Measurements from ENCODE around the gene ANKS1A.
"Not testable (repeated sequence)": the region's sequence is repeated elsewhere in the genome, so short reads cannot be mapped to it uniquely, and the experiment has no call there.

The ANKS1A gene

GRCh38 chr6:34999962-35000361 lies 110.9 kb downstream of the ANKS1A start:
- not testable (repeated sequence) for DNase-seq

GRCh38 chr6:35001349-35001748 lies 112.3 kb downstream of the ANKS1A start:
- DNase-seq, result not testable (repeated sequence)

GRCh38 chr6:35003886-35004530 lies 115.0 kb downstream of the ANKS1A start:
- not testable (repeated sequence) for DNase-seq

- no peak for DNase-seq
Observed at GRCh38 chr6:35007016-35007415, 118.0 kb downstream of the ANKS1A start.

- no peak for DNase-seq
Observed at GRCh38 chr6:35008858-35009257, 119.8 kb downstream of the ANKS1A start.

- DNase-seq, result no peak
Observed at GRCh38 chr6:35011096-35012041, 122.3 kb downstream of the ANKS1A start.

DNA sequence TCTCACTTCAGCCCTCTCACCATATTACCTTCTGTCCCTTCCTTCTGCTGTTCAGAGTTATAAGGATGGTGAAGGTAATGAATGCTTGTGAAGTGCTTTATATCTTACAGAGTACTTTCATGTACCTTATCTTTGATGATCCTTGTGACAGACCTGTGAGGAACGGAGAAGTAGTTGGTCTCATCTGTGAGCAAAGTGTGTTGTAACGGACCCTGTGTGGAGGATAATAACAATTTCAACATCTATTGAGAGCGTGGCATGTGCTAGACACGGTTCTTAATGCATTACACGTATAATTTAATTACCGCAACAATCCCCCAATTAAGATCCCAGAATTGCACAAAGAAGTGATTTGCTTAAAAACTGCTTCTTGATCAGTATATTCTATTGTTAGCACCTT lies 124.6 kb downstream of the ANKS1A start:
- no peak for DNase-seq

- DNase-seq, result no peak
Observed at GRCh38 chr6:35014341-35014740, 125.3 kb downstream of the ANKS1A start.

DNA sequence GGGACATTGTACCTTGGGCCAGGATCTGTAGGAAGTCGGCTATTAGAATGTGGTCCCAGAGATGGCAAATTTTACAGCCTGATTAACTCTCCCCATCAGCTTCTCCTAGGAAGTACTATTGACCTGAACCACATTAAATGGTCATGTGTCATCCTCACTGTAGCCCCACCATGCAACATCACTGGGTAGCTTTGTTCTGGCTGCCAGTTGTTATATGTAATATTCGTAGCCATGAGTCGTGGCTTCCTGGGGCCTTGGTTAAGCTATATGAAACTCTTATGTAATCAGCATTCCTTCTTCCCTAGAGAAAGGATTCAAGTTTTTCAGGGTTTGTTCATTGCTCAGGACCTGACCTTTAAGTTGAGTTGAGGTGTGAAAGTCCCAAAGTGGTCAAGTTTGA lies 125.7 kb downstream of the ANKS1A start:
- DNase-seq, result no peak

- DNase-seq, result no peak
Observed at GRCh38 chr6:35015476-35015875, 126.4 kb downstream of the ANKS1A start.

DNA sequence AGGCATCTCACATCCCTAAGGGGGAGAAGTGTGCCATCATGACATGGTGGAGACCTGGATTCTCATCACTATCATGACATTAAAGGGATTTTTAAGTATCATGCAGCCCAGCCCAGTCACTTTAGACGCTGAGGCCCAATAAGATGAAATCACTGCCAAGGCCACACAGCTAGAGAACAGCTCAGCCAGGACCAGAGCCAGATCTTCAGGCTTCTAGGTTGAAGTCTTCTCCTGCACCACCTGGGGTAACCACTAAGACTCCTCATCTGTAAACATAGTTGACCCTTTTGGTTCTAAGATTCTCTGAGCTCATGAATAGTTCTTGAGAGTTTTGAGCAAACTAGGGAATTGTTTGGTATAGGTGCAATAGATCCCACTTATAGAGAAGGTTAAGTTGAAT lies 126.9 kb downstream of the ANKS1A start:
- no peak for DNase-seq

DNA sequence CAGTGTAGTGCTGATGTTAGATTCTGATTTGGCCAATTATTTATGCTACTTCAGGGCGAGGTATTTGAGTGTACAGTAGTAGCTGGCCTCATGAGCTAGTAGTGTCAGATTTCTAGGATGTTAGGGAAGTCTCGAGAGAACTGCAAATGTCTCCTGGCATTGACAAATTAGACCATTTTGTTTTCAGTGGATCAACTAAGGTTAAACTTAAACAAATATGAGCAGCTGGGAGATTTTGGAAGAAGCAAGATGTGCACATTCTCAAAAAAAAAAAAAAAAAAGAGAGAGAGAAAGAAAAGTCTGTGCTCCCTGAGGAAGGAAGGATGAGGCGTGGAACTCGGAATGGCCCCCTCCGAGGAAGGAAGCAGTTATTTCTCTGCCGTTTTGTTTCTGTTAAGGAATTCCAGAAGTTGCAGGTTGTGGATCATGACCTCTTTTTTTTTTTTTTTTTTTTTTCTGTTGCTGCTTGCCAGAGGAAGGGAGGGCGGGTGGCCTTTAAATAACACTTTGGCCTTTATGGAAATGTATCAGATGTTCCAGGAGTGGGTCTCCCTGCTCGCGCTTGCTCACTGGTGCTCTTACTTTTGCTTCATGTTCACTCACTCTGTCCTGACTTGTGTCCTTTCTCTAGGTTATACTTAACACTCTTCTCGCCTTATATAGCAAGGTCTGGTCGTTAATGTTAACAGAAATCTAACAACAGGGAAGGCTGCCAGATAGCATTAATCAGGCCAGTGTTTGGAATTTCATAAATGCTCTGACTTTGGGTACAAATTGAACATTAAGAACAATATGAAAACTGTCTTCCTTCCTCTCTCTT lies 127.7 kb downstream of the ANKS1A start:
- DNase-seq, result no peak

GRCh38 chr6:35017411-35018181 lies 128.5 kb downstream of the ANKS1A start:
- no peak for DNase-seq

DNA sequence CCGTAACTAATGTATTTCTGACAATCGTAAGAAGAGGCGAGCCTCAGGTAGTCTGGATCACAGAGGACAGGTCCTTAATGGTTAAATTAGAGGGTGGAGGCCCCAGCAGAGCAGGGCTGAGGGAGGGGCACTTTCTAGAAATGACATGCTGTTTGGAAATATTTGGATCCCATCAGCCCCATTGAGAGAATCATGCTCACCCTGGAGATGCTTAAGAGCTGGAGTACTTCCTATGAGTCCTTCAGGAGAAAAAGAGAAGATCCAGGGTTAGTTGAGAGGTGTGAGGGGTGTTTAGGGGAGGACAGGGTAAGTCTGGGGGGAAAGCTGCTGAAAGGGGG lies 129.1 kb downstream of the ANKS1A start:
- no peak for DNase-seq

DNA sequence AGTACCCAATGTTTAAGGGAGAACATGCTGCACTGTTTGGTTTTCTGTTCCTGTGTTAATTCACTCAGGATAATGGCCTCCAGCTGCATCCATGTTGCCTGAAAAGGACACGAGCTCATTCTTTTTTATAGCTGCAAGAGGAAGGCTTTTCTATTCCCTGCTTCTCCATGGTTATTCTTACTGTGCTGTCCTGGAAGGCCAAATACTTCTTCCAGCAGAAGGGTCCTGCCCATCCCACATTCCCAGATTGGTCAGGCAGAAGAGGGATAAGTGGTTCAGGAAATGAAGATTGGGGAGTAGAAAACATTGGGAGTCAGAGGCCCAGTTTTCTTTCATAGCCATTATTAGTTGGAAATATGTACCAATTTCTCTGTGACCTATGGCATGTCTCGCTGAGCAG lies 129.7 kb downstream of the ANKS1A start:
- DNase-seq, result no peak

DNA sequence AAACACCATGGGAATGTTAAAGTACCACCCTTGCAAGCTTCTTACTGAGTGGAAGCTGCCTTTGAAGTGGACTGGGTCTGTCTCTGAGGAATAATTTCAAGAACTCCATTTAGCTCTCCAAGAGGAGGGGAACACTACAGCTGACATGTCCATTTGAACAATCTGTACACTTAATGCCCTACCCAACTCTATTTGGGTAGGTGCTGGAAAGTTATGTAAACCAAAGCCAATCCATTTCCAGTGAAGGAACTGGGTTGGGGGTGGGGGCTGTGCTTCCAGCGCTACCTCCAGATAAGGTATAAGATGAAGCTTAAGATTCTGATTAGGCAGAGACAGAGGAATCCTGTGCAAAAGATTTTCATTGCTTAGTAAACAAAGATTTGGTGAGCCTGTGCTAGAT lies 130.1 kb downstream of the ANKS1A start:
- no peak for DNase-seq

GRCh38 chr6:35019831-35020230 lies 130.8 kb downstream of the ANKS1A start:
- DNase-seq, result no peak

- no peak for DNase-seq
Observed at GRCh38 chr6:35021004-35021403, 131.9 kb downstream of the ANKS1A start.

DNA sequence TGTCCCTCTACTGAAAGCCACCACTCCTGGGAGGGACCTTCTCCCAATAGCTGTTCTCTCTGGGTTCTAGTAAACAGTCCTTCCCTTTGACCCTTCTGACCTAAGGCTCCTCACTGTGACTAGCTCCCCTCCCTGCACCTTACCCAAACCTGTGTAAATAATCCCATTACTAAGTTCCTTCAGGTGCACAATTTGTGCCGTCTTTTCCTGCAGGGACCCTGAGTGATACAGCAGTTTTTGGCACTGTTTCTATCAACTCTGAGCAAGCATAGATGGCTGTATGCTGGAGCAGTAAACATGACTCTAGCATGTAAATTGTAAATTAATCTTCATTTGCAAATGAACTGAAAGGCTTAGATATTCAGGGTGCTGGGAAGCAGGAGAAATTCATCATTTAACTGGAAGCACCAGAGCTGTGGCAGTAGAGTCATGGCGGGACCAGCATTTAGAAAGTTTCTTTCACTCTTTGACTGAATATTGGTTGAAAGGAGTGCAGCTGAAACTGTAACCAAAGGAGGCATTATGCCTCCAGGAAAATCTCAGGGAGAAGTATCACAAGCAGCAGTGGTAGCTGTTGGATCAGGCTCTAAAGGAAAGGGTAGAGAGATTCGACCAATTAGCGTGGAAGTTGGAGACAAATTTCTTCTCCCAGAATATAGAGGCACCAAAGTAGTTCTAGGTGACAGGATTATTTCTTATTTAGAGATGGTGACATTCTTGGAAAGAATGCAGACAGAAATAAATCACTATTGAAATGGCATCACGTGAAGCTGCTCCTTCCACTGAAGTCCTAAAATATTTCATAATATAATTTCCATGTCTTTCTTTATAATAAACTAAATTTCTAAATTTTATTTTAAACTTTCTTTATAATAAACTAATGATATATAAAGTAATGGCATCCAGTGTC lies 134.3 kb downstream of the ANKS1A start:
- DNase-seq, result no peak

DNA sequence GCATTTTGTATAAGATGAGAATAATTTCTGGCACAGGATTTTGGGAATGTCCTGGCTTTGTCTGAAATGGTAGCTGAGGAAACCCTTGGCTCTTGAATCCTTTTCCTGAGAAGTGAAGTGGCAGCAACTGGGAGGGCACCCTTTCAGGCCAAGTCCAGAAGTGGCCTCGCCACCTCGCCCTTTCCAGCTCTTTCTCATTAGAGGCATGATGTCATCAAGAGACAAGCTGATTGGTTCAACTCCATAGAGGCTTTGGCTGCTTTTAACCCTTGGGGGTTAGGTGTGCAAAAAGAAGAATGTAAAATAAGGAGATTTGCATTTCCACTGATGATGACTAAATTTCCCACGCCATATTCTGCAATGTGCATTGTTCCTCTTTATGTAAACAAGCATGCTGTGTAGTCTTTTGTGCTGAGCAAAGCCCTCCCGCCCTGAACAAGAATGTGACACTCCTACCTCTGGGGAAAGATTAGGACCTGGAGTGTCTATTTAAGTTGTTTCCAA lies 135.5 kb downstream of the ANKS1A start:
- DNase-seq, result peak; percentile 34
